Myocyte (in vitro differentiated cells): Measurements from ENCODE around the gene CFAP100. TPM values are rescaled to one million over a fixed set of nuclear protein-coding genes. Genes with fewer than 3 reads are reported as not detected.
A peak's percentile ranks its signal among the peaks of the same experiment; 100 is the strongest.

Experiments used
- DNase-seq: peaks from one replicate; pipeline ENCODE4 v3.0.0-alpha.2; 2012; ENCODE audit warnings: low read depth
- total RNA-seq: library from RNA; depleted of rRNA; stranded (reverse); fragments of >200 nt; gene quantifications from 2 replicates; pipeline ENCODE4 v1.2.3, GENCODE V29; 2014

CFAP100 gene
- total RNA-seq, 1 donor from 2014 or later: not detected

DNA sequence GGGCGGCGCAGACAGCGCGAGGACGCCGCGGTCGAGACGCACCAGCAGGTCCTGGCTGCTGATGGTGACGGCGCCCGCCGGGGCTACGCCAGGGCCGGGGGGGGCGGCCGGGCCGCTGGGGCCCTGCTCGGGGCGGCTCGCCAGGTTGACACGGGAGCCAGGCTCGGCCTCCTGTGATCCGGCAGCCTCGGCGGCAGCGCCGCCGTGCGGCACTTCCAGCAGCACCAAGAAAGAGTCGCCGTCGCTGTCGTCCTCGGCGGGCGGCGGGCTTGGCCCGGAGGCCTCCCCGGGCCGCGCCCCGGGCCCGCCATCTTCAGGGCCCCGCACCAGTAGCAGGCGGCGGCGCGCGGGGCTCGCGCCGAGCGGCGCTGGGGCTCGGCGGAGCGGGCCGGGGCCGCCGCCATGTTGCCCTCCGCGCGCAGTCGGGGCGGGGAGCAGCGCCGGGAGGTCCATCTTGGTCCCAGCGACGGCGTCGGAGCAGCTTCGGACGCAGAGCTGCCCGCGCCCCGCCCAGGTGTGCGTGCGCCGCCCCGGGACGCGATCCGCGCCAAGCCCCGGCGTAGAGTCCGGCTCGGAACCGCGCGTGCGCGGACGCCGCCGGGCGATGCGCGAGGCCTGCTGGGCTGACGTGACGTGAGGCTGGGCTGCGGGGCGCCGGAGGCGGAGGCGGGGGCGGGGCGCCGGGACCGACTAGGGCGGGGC lies 80.9 kb downstream of the CFAP100 start, which contains the start of gene ZXDC:
Gene ZXDC (minus strand): TSS at position 479 of the 702 bp plus-strand sequence. CDS start 26 bp downstream, at position 453.
- peak; percentile 94 for DNase-seq

- DNase-seq: no peak
Observed at GRCh38 chr3:126476166-126477060, 81.7 kb downstream of the CFAP100 start.

DNA sequence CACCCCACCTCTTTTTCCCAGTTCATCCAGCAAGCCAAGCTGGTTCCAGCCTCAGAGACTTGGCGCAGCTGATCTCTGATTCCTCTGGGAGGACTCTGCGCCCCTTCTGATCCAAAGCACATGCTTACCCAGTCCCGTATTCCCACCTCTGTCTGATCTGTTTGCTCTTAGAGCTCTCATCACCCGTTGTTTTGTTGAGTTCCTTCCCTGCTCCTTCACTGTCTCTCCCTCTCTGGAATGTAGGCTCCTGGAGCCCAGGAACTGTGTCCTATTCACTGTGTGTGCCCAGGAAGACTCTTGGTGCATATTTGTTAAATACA lies 82.3 kb downstream of the CFAP100 start:
- DNase-seq: no peak

DNA sequence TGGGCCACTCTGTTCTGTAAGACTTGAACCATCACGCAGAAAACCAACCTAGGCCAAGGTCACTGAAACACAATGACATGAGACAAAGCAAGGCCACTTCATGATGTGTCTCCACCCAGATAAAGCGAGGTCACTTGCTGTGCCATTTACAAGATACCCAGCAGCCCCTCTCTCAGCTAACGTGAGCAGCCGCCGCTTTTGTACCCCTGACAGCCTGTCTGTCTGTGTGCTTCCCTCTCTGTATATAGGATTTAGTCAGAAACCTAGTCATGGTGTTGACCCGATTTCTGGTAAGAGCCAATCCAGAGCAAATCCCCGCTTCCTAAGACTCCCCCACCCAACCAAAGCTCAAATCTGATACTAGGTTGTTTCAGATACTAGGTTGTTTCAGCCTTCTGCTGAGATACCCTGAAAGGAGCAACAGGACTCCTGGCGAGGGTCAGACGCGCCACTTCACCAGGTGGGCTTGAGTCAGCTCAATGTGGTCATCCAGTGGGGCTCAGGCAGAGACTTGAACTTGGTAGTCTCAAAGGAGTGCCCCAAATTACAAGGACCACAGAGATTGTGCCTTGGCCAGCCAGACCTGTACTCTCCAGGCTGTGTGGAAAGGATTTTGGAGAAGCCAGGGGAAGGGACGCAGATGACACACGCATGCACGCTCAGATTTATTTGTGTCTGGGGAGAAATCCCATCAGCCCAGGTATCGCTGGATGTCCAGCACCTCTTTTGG lies 84.0 kb downstream of the CFAP100 start:
- no peak for DNase-seq

DNA sequence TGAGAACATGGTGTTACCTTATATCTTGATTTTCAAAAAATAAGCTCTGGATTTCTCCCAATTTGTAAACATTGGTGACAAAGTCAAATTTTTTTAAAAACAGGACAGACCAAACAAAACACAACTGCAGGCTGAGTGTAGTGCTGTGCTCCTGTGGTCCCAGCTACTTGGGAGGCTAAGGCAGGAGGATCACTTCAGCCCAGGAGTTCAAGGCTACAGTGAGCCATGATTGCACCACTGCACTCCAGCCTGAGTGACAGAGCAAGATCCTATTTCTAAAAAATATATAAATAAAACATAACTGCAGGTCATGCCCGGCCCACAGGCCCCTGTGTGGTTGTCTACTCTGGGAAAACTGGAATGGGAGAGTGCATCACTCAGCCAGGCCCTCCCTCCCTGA lies 84.9 kb downstream of the CFAP100 start:
- no peak for DNase-seq

GRCh38 chr3:126480206-126480605 lies 85.5 kb downstream of the CFAP100 start:
- no peak for DNase-seq

DNA sequence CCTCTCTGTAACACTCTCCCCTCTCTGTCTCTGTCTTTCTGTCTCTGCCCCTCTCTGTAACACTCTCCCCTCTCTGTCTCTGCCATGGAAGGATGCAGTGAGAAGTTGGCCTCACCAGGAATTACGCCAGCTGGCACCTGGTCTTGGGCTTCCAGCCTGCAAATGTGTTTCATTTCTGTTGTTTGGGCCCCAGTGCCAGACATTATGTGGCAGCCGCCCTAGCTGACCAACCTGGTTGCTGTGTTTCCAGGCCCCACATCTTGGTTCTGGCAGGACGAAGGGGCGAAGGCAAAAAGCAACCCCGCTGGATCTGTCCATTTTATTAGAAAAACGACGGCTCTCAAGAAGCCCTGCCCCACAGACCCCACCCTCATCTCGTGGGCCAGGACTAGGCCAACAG lies 86.2 kb downstream of the CFAP100 start:
- no peak for DNase-seq

DNA sequence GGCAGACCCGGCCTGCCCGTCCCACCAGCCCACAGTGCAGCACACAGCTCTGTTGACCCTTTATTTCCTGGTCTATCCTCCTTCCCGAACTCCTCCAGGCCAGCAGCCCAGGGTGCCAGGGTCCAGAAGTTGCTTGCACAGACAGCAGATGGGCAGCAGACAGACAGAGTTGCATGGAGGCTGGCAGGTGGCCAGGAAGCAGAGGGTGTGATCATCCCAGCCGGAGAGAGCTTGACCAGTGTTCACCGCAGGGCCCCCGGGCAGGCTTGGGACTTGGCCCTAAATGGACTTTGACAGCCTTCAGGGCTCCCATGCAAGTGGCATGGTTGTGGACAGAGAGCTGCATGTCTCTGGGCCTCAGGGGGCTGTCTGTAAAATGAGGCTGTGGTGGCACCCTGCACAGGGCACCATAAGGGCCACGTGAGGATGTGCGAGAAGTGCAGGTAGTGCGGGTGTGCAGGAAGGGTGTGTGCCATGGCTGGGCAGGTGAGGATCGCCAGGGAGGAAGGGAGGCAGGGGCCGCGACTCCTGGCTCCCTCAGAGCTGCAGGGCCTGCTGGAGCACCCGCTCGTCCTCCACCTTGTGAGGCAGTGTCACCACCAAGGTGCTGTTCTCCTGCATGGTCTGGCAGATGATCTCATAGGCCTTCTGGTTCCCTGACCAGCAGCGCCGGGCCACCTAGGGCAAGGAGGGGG lies 87.2 kb downstream of the CFAP100 start:
- DNase-seq: peak; percentile 83

DNA sequence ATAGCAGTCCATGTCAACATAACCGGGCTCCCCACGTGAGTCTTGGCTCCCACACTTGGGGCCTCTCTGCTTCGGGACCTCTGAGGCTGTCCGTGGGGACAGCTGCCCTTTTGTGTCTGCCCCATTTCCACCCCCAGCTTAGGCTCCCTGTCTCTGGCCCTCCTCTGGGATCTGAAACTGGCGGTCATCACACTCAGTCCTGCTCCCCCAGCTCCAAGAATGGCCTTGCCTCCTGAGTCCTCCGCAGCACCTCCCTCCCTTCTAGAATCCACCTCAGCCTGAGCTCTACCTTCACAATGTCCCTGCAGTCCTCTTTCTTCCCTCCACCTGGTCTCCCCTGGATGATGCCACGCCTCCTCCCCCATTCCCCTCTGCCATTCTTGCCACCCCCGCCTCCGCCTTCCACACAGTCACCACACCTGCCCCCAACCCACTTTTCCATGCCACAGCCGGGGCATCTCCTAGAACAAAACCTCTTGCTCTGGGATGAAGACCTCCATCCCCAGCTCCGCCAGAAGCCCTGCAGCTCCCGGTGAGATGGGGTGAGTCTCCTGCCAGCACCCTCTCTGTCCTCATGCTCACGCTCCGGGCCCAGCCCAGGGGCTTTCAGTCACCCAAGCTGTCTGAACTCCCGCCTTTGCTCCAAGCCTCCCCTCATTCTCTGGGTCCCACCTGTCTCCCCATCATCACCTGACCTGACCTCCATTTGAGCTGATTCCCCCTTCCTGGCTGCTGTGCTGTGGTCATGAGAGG lies 88.0 kb downstream of the CFAP100 start:
- no peak for DNase-seq

DNA sequence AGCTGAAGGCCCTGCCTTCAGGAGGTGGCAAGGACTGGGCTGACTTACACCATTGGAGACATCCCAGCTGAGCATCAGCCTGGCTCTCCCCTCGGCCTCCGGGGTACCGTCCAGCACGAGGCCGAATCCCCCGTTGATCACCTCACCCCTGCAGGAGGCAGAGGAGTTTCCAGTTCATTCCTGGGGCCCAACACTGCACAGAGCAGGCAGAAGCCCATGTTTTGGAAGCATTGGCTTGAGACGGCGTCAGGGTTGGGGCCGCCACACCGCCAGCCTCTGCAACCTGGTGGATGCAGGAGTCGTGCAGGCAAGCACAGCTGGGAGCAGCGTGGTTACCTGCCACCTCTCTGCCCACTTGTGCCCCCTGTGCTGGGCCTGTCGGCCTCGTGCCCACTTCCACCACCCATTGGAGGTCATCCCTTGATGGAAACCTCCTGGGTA lies 88.6 kb downstream of the CFAP100 start:
- no peak for DNase-seq

DNA sequence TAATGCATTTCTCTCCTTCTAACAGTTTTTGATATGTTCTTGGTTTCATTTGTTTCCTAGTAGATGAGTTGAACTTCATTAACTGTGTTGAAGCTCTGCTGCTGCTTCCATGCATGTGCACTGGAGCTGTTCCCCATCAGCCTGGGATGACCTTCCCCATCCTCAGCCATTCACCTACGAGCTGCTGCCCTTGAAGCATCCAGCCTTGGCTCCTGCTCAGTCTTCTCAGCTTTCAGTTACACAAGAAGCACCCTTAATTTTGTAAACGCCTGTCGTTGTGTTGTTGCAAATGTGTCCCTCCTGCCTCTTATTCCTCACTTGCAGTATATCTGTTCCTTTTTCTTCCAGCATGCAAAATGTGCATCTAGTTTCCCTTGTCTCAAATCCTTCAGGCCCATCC lies 89.4 kb downstream of the CFAP100 start:
- DNase-seq: no peak

DNA sequence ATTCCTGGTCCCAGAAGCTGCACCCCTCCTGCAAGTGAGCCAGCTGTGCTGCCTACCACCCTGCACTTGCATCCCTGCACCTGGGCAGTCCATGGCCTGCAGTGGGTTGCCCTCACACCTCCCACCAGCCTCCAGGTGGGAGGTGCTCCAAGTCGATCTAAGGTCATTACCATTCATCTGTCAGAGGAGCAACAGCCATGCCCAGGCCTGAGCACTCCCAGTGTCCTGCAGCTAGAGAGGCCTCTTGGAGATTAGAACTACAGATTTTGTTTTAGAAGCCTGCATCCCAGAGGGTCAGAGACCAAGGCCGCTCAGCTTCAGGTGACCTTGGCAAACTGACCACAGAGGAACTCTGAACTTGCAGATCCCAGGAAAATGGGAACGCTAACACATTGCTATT lies 90.0 kb downstream of the CFAP100 start:
- no peak for DNase-seq

DNA sequence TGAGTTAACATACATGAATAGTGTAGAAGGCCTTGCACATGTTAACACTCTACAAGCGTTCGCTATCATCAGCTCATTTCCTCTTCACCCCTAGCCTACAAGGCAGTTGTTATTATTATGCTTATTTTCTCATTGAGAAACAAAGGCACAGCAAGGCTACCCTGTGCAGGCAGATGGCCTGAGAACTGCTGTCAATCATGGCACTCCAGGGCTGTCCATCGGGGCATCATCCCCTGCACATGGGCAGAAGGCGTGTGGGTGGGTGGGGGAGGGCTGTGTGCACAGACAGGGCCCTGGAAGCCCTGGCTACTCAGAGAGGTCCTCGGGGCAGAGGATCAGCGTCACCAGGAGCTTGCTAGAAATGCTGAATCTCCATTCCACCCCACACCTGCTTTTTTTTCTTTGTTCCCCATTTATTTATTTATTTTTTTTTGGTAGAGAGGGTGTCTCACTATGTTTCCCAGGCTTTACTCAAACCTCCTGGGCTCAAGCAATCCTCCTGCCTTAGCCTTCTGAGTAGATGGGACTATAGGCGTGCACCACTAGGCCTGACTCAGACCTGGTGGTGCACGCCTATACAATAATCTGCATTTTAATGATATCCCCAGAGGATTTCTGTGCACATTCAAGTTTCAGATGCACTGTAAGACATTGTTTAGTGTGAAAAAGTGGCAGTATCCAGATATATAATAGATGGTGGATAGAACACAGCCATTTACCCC lies 90.6 kb downstream of the CFAP100 start:
- no peak for DNase-seq

GRCh38 chr3:126485956-126486355 lies 91.2 kb downstream of the CFAP100 start:
- DNase-seq: no peak

Other genes with a start within 250 kb of the CFAP100 start
- 0.10 TPM in 1 of 2 replicates, not detected in the other for gene ALDH1L1, start 214.3 kb upstream of the CFAP100 start, total RNA-seq
- 1.2 and 1.5 TPM in 2 replicates for gene KLF15, start 37.5 kb upstream of the CFAP100 start, total RNA-seq
- 41.5 and 45.9 TPM in 2 replicates for gene ZXDC, start 81.0 kb downstream of the CFAP100 start, total RNA-seq
- gene UROC1, start 122.9 kb downstream of the CFAP100 start, total RNA-seq: not detected in 2 replicates
- 0.21 TPM in 1 of 2 replicates, not detected in the other for gene CHST13, start 129.2 kb downstream of the CFAP100 start, total RNA-seq
- not detected in 2 replicates for gene C3orf22, start 164.0 kb downstream of the CFAP100 start, total RNA-seq